Left lung (tissue), 10 donors: ENCODE measurements around the gene MOSMO. TPM values are rescaled to one million over a fixed set of nuclear protein-coding genes. Genes with fewer than 3 reads are reported as not detected.
A peak's percentile ranks its signal among the peaks of the same experiment; 100 is the strongest.

ENCODE experiments used
- ATAC-seq: fragments of 200-7000 bp; cut with Tn5 transposase; one replicate; pipeline ENCODE4 v1.9.1; 2020; ENCODE audit warnings: moderate library complexity
- DNase-seq, 4 donors: peaks; one replicate each; pipeline ENCODE4 v3.0.0-alpha.2; 2013 to 2020
- H3K27ac ChIP-seq, 2 donors: fragments of 200-600 bp; sonication (generic) in 1 of 2; one replicate each; pipeline versions ENCODE4 v1.5.0 to v1.8.0; 2020 to 2021
- H3K27me3 ChIP-seq, 2 donors: fragments of 200-600 bp; sonication (generic) in 1 of 2; one replicate each; pipeline versions ENCODE4 v1.5.0 to v1.8.0; 2020 to 2021
- H3K36me3 ChIP-seq, 2 donors: fragments of 200-600 bp; sonication (generic) in 1 of 2; one replicate each; pipeline versions ENCODE4 v1.5.0 to v1.8.0; 2020 to 2021
- H3K4me1 ChIP-seq, 2 donors: fragments of 200-600 bp; one replicate each; pipeline ENCODE4 v1.8.0; 2021
- H3K4me3 ChIP-seq, 2 donors: fragments of 200-600 bp; sonication (generic) in 1 of 2; one replicate each; pipeline versions ENCODE4 v1.5.0 to v1.8.0; 2020 to 2021; ENCODE audit warnings: mild to moderate bottlenecking in 1 of 2
- H3K9me3 ChIP-seq, 2 donors: fragments of 200-600 bp; sonication (generic) in 1 of 2; one replicate each; pipeline versions ENCODE4 v1.5.0 to v1.8.0; 2020 to 2021
- CTCF ChIP-seq, 2 donors: fragments of 200-600 bp; sonication (generic) in 1 of 2; IDR thresholded peaks; one replicate each; pipeline versions ENCODE4 v1.5.0 to v1.8.0; 2021; ENCODE audit warnings: antibody characterized with exemption in 2 of 2
- intact Hi-C, 2 donors: fragments of 100-400 bp; cut with DNase I; formaldehyde crosslinking; loops; one replicate each; pipeline versions ENCODE4 v1.11.2 to v1.14.2; 2022
- polyA plus RNA-seq, 6 donors: library from polyadenylated mRNA; unstranded; fragments of 120-200 nt; gene quantifications; one replicate each; pipeline ENCODE4 v1.2.1, GENCODE V29; 2013; ENCODE audit not compliant: insufficient read length in 6 of 6
- total RNA-seq, 2 donors: library from RNA; stranded (reverse); fragmentation: NEBNext Ultra II Directional; extraction: Animal tissue kit (Norgen Biotek cat#: 25700); gene quantifications; one replicate each; pipeline ENCODE4 v1.2.1, GENCODE V29; 2021
- donor health status: DM: no; HTN: yes; CAD: no.
- donor health status: DM: no; HTN: no; CAD: no.

The MOSMO gene
- total and polyA plus RNA-seq, 8 donors: 11.7 to 31.0 (median 26.9) TPM

GRCh38 chr16:21989751-21990150 lies 18.2 kb upstream of the MOSMO start:
- H3K36me3 ChIP-seq: peaks cover 0 to 21% of the 10 kb centered on the region in 2 donors
- H3K27me3 ChIP-seq: no peaks in the 10 kb centered on the region
- H3K9me3 ChIP-seq: no peaks in the 10 kb centered on the region
- no peak overlapping the region for H3K27ac ChIP-seq
- DNase-seq (no peak), ATAC-seq (no peak)
- no peak overlapping the region for H3K4me3 ChIP-seq
- intact Hi-C loops: no loop called here
- no peak for TF ChIP-seq CTCF (IDR thresholded peaks at IDR 0.05)
- no peaks in the 10 kb centered on the region for H3K4me1 ChIP-seq

DNA sequence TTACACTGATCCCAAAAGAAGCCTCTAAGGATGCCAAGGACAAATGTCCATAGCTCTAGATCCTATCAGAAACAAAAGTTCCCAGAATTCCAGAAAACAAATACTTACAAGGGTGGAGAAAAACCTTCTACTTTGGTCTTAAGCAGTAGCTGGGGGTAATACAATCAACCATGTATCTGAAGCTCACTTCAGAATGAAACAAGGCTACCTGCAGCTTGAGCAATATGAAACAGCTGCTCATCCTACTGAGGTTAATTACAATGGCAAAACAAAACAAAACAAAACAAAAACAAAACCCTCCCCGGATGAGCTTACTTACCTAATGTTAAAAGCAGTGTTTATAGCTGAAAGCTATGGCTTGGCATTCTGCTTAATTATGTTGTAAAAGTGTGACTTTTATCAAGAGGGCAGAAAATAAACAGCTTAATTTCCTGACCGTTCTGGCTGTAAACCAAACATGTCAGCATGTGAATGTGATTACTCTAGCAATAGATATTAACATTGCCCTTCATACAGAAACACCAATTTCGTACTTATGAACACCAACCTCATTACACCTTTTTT lies 17.4 kb upstream of the MOSMO start:
- Histone ChIP-seq H3K27me3 (no peaks in the 10 kb centered on the region), H3K36me3 (peaks cover 0 to 14% of the 10 kb centered on the region in 2 donors), H3K4me3 (no peak overlapping the region), H3K4me1 (no peaks in the 10 kb centered on the region), H3K9me3 (no peaks in the 10 kb centered on the region), H3K27ac (no peak overlapping the region)
- DNase-seq: no peak
- no peak for ATAC-seq
- intact Hi-C loops: no loop called here
- no peak for TF ChIP-seq CTCF (IDR thresholded peaks at IDR 0.05)

GRCh38 chr16:21991621-21992020 lies 16.3 kb upstream of the MOSMO start:
- Histone ChIP-seq H3K36me3 (peaks cover 0 to 6% of the 10 kb centered on the region in 2 donors), H3K9me3 (no peaks in the 10 kb centered on the region), H3K27me3 (no peaks in the 10 kb centered on the region), H3K4me3 (no peak overlapping the region), H3K4me1 (no peaks in the 10 kb centered on the region), H3K27ac (no peak overlapping the region)
- no peak for TF ChIP-seq CTCF (IDR thresholded peaks at IDR 0.05)
- no peak for DNase-seq
- intact Hi-C loops: no loop called here
- ATAC-seq: no peak

DNA sequence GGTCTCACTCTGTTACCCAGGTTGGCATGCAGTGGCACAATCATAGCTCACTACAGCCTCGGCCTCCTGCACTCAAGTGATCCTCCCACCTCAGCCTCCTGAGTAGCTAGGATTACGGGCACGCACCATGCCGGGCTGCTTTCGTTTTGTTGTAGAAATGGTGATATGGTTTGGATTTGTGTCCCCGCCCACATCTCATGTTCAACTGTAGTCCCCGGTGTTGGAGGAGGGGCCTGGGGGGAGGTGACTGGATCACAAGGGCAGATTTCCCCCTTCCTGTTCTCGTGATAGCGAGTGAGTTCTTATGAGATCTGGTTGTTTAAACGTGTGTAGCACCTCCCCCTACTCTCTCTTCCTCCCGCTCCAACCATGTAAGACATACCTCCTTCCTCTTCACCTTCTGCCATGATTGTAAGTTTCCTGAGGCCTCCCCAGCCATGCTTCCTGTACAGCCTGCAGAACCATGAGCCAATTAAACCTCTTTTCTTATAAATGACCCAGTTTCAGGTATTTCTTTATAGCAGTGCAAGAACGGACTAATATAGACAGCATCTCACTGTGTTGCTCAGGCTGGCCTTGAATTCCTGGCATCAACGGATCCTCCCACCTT lies 12.9 kb upstream of the MOSMO start:
- H3K27me3 ChIP-seq: no peaks in the 10 kb centered on the region
- ATAC-seq (no peak), DNase-seq (no peak)
- H3K27ac ChIP-seq: no peak overlapping the region
- H3K36me3 ChIP-seq: no peaks in the 10 kb centered on the region
- intact Hi-C loops: no loop called here
- peaks cover 0 to 5% of the 10 kb centered on the region in 2 donors for H3K4me1 ChIP-seq
- TF ChIP-seq CTCF (IDR thresholded peaks at IDR 0.05): no peak
- H3K4me3 ChIP-seq: no peak overlapping the region
- H3K9me3 ChIP-seq: no peaks in the 10 kb centered on the region

GRCh38 chr16:21996923-21997696 lies 10.8 kb upstream of the MOSMO start:
- intact Hi-C loops: no loop called here
- H3K27me3 ChIP-seq: no peaks in the 10 kb centered on the region
- DNase-seq: no peak
- no peaks in the 10 kb centered on the region for H3K9me3 ChIP-seq
- H3K36me3 ChIP-seq: no peaks in the 10 kb centered on the region
- ATAC-seq: no peak
- TF ChIP-seq CTCF (IDR thresholded peaks at IDR 0.05): no peak
- peaks cover 6 to 15% of the 10 kb centered on the region in 2 donors for H3K4me1 ChIP-seq
- H3K27ac ChIP-seq: peak overlapping the region in 1 of 2 donors; percentile 28
- H3K4me3 ChIP-seq: no peak overlapping the region
